EL (cell line): ENCODE measurements around the gene CCDC160.
"Not testable (repeated sequence)": the region's sequence is repeated elsewhere in the genome, so short reads cannot be mapped to it uniquely, and the experiment has no call there.

ENCODE experiments used
- DNase-seq: peaks from one replicate; pipeline ENCODE4 v3.0.0-alpha.2; 2016

CCDC160 gene

DNA sequence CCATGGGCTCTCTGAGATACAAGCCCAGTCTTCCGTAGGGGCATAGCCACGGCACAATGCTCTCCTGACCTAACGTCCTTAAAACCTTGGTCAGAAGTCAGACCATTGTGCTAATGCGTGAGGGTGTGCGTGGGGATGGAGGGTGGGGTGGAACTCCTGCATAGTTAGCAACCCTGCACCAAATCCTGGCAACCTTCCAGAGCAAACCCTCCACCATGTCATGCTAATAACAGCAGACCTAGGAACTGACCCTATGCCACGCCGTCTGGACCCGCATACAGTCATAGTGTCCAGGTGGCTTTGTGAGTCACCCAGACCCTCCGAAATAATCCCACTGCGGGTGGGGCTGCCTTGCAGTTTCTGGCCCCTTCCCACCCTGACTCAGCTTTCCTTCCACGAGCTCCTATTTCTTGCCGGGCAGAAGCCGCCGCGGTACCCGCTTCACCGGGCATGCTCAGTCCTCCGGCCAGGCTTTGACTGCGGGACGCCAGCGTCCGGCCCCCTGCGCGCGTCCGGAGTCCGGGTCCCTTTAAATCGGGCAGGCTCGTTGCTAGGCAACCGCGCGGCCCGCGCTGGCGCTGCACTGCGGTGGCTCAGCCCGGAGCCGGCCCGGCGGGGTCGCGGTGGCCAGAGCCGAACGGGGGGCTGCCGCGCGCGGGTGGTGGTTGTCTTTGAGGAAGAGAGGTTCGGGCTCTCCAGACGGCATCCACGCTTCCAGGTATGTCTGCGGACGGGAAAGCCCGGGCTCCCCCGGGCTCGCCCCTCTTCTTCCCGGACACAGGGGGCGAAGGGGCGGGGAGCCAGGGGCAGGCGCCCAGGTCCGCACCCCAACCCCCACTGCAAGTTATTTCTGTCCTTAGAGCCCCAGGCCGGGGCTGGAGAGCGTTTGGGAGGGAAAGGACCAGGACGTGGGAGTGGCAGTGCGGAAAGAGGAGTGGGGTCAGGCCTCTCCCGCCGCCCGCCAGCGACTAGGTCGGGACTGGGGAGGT lies at the start of gene CCDC160:
CCDC160 (plus strand) TSS at position 557 of the 989 bp plus-strand sequence. CDS start 7,619 bp downstream, outside the sequence.
- DNase-seq, result peak; percentile 34

DNA sequence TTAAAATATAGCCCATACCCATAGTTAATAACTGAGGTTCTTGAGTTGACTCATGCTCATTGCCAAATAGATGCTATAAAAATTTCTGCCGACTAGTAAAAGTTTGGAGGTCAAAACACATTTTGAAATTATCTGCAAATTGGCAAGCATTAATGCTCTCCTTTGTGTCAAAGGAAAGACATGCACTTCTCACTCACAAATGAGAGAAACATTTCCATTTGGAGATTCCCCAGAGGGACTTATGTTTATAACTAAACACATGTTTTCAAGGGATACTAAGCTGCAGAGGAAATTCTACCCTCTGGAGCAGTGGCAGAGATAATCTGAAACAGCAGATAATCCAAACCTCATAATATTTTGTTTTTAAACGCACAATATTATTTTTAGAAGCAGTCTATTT lies 45.7 kb upstream of the CCDC160 start:
- no peak for DNase-seq

- no peak for DNase-seq
Observed at GRCh38 chrX:134194915-134195314, 42.1 kb upstream of the CCDC160 start.

DNA sequence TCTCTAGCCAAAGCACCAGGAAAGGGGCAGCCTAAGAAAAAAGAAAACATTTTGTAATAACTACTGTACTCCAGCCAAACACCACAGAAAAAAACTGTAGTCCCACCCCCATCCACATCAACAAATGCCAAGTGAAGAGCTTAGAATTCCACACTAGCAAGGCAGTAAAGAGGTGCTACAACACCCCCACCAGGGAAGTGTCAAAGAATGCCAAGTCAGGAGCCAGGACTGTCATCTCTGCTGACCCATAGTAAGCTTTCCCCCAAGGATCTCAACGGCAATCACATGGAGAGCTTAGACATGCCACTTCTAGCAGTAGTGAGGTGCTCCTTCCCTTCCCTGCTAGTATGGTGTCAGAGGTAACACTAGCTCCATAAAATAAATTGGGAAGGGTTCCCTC lies 34.4 kb upstream of the CCDC160 start:
- no peak for DNase-seq

DNA sequence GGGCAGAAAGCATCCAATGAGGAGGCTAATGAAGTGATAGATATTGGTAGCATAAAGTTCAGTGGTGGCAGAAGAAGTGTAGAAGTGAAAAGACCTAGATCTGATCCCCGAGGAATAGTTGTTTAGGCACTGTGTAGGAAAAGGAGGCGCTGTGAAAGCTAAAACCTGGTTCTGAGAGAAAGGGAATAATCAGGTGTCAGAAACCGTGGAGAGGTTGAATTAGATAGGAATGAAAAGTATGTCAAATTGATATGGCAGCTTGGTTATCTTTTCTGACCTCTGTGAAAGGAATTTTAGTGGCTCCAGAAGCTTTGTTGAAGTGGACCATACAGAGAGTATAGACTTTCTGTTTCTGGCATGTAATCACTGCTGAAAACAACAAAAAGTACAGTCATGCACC lies 30.8 kb upstream of the CCDC160 start:
- DNase-seq, result no peak

DNA sequence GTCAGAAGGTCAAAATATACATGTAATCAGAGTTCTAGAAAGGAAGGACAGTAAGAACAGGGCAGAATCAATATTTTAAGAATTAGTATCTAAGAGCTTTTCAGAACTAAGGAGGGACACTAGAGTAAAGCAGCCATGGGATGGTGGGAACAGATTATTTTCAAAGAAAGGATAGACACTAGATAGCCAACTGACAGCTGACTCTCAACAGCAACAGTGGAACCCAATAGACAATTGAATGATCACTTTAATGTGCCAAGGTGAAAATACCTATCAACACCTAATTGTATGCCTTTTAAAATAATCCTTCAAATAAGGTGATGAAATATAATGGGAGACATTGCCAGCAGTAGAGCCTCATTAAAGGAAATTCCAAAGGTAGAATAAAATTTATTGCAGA lies 26.5 kb upstream of the CCDC160 start:
- DNase-seq, result no peak

- no peak for DNase-seq
Observed at GRCh38 chrX:134235236-134235635, 1.7 kb upstream of the CCDC160 start.

GRCh38 chrX:134238144-134238543 lies 1.2 kb downstream of the CCDC160 start:
- not testable (repeated sequence) for DNase-seq

- DNase-seq, result no peak
Observed at GRCh38 chrX:134239016-134239415, 2.0 kb downstream of the CCDC160 start.

GRCh38 chrX:134240209-134240608 lies 3.2 kb downstream of the CCDC160 start:
- no peak for DNase-seq

DNA sequence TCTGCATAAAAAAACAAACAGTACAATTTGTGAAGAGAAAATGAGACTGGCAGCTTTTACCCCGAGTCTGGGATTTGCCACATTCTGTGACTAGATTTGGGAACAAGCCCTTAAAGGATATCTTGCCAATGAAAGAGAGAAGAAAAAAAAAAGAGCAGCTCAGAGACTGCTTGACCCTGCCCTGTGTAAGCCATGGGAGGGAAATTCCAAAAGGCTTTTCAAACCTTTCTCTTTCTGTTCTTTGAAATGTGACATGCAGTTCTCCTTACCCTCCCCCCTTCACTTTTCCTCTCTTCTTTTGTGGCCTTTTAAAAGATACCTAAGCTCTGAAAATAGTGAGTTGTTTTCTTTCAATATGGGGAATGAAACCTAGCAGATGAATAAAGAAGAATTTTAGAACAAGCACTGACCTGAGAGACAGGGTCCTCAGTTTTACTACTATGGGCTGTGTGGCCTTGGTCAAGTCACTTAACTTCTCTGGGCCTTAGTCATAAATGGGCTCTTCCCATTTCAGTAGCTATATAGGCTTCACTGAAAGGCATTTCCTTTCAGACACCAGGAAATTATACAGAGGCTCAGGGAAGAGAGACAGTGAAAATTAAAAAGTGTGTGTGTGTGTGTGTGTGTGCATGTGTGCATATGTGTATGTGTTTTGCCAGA lies 5.1 kb downstream of the CCDC160 start:
- no peak for DNase-seq

DNA sequence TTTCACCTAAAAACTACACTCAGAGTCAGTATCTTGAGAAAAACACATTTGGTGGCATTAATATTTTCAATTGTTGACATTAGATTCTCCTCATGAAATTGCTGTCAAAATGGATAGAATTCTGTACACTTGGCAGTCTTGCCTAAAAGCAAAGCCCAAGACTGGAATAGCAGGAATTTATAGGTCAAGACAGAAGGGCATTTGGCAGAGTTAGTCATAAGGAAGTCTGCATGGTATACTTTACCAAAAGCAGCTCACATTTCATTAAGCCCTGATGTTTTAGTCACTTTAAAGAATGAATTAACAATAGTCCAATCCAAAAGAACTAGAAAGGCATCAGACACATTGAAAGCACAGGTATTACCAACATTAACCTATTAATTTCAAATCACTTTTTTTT lies 7.1 kb downstream of the CCDC160 start:
- DNase-seq, result peak; percentile 30

GRCh38 chrX:134246282-134246681 lies 9.3 kb downstream of the CCDC160 start:
- no peak for DNase-seq

DNA sequence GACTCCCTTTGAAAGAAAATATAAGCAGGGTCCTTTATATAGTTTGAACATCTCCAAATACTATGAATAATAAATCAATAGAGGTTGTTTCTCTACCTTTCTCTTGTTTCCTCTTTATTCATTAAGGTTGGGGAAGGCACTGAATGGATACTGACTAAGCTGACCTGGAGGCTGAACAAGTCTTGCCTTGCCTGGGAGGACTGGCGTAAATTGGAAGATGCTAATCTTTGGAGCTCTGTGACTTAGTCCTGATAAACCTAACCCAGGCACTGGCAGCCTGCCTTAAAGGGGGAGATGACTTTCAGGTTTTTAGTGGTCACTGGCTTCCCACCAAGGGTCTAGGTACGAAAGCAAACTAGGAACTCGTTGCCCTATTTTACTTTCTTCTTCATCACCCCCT lies 10.5 kb downstream of the CCDC160 start:
- DNase-seq, result no peak

DNA sequence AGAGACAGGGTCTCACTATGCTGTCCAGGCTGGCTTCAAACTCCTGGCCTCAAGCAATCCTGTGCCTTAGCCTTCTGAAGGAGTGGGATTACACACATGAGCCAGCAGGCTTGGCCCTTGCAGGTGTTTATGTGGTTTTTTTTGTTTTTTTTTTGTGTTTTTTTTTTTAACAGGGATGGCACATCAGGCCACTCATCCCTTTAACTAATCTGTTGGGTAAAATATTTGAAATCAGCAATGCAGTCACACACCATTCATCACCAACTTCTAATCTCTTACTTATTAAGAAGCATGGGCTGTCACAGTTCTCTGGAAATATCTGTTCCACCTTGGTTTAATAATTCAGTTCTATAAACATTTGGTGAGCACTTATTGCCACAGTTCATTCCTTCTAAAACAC lies 12.3 kb downstream of the CCDC160 start:
- no peak for DNase-seq

DNA sequence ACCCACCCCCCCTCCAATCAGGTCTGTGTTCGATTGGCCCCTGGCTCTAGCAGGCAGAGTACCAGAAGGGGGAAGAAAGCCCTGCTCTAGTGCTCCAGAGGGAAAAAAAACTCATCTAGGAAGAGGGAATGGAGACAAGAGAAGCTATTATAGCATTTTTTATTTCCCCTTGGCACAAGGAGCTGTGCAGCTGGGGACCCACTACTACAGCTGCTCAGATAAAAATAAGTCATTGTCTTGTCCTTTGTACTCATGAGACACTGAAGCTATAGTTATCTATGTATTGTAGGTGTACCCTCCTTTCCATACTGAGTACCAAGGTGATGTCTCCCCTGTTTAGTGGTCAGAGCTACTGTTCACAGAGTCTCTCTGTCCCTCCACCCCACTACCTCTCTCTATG lies 14.3 kb downstream of the CCDC160 start:
- DNase-seq, result no peak

DNA sequence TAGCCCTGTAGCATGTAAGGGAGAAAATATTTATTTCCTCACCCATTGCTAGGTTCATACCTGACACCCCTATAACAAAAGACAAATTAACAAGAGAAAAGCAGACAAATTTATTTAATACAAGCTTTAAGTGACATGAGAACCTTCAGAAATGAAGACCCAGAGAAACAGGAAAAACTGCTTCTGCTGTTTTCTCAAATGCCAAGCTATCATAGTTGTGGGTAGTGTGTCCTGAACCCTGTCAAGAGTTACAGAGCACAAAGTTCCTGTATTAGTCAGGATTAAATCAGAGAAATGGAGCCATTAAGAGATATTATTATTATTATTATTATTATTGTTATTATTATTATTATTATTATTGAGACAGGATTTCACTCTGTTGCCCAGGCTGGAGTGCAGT lies 17.5 kb downstream of the CCDC160 start:
- DNase-seq, result no peak

DNA sequence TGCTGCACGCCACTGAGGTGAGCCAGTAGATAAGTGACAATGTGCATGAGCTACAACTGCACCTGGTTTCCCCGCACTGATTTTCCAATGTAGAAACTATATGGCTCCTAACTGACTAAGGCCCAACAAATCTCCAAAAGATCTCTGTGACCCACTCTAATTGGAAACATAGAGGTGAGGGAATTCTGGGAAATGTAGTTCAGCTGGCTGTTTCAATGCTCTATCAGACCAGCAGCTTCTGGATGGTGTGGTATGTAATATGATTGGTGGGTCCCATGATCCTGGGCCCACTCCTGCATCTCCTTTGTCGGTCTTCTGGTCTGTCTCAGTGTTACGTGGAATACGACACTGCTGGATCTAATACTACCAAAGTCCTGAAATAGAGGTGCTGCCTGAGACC lies 18.6 kb downstream of the CCDC160 start:
- DNase-seq, result no peak

DNA sequence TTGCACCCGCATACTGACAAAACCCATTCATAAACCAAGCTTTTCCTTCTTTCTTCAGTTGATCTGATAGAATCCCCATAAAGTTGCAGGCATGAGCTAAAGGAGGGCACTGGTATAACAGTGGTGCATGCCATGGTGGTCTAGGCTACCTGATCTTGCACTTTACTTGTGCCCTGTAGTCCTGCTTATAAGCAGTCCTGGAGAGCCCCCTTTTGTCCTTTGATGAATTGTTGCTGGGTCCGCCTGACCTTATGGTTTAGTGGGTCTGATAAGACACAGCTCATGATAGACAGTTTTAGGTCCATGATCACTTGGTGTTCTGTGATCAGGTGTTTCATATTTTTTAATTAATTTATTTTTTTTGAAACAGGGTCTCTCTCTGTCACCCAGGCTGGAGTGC lies 19.7 kb downstream of the CCDC160 start:
- DNase-seq, result no peak

- DNase-seq, result no peak
Observed at GRCh38 chrX:134258202-134258601, 21.2 kb downstream of the CCDC160 start.

DNA sequence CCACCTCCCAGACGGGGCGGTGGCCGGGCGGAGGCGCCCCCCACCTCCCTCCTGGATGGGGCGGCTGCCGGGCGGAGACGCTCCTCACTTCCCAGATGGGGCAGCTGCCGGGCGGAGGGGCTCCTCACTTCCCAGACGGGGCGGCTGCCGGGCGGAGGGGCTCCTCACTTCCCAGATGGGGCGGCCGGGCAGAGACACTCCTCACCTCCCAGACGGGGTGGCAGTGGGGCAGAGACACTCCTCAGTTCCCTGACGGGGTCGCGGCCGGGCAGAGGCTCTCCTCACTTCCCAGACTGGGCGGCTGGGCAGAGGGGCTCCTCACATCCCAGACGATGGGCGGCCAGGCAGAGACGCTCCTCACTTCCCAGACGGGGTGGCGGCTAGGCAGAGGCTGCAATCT lies 49.0 kb downstream of the CCDC160 start:
- DNase-seq, result not testable (repeated sequence)

GRCh38 chrX:134287346-134287745 lies 50.4 kb downstream of the CCDC160 start:
- DNase-seq, result no peak

DNA sequence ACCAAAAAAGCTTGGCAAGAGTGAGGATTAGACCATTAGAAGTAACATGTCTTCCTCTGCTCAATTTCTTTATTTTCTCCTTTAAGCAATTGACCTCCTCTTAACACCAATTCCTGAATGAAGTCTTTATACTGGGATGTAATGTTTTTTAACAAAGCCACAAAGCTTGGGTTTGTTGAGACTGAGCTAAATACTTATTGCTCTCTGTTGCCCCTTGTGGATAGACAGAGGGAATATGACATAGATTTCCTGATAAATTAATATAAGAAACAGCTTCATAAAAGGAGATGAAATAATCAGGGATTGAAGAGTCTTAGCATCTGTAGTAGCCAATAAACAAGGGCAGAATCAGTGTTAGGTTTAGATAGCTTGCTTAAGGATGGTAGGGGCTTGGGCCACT lies 57.6 kb downstream of the CCDC160 start:
- no peak for DNase-seq
